GM13977 (cell line): ENCODE results near the gene PDE1C.
"Not testable (repeated sequence)": the region's sequence is repeated elsewhere in the genome, so short reads cannot be mapped to it uniquely, and the experiment has no call there.

Experiments
- DNase-seq: peaks from one replicate; pipeline ENCODE4 v3.0.0; 2012; ENCODE audit warnings: low spot score
- CTCF ChIP-seq: IDR thresholded peaks from 2 replicates; pipeline ENCODE4 v1.5.1; 2012; ENCODE audit warnings: mild to moderate bottlenecking, control low read depth; ENCODE audit not compliant: insufficient read depth; ENCODE audit errors: extremely low read depth, missing control alignments
- in situ Hi-C: fragments of 300-500 bp; cut with MboI; formaldehyde crosslinking; loops from one replicate; pipeline ENCODE4 v1.12.0; 2022; ENCODE audit warnings: low sequenced_read_pairs, low pct_unique_long_range_greater_than_20kb, mixed read lengths, inconsistent platforms; ENCODE audit not compliant: unreplicated experiment

Gene PDE1C

GRCh38 chr7:32022966-32023365 lies 47.2 kb downstream of the PDE1C start:
- in situ Hi-C loops, result no loop called here
- no peak for DNase-seq
- no peak for TF ChIP-seq CTCF

- no peak for TF ChIP-seq CTCF
- in situ Hi-C loops, result no loop called here
- DNase-seq, result no peak
Observed at GRCh38 chr7:32020551-32021159, 49.6 kb downstream of the PDE1C start.

GRCh38 chr7:32018845-32019578 lies 51.2 kb downstream of the PDE1C start:
- no peak for DNase-seq
- TF ChIP-seq CTCF, result no peak
- in situ Hi-C loops, result no loop called here

GRCh38 chr7:32015133-32015532 lies 55.1 kb downstream of the PDE1C start:
- no peak for DNase-seq
- no peak for TF ChIP-seq CTCF
- in situ Hi-C loops, result no loop called here

GRCh38 chr7:32013471-32013870 lies 56.7 kb downstream of the PDE1C start:
- DNase-seq, in situ Hi-C loops: not testable (repeated sequence)

GRCh38 chr7:32005577-32005976 lies 64.6 kb downstream of the PDE1C start:
- DNase-seq, result no peak
- in situ Hi-C loops, result no loop called here
- no peak for TF ChIP-seq CTCF

GRCh38 chr7:32001948-32002347 lies 68.3 kb downstream of the PDE1C start:
- no peak for TF ChIP-seq CTCF
- no peak for DNase-seq

More at GRCh38 chr7:32001948-32002347, 68.3 kb downstream of the PDE1C start:
- in situ Hi-C loops, result no loop called here
